DND-41 (cell line): Measurements from ENCODE around the gene FRMPD4.

Experiments
- EZH2 ChIP-seq: IDR thresholded peaks from 3 replicates; pipeline ENCODE4 v1.6.1; 2012; ENCODE audit warnings: borderline replicate concordance, low read depth, mild to moderate bottlenecking, moderate library complexity, low read length, inconsistent platforms; ENCODE audit not compliant: severe bottlenecking
- TF ChIP-seq, protein P1 (sequence below): IDR thresholded peaks from 2 replicates; pipeline ENCODE4 v1.5.1; 2012; ENCODE audit warnings: borderline replicate concordance, low read length, moderate library complexity, mild to moderate bottlenecking; ENCODE audit not compliant: poor library complexity, severe bottlenecking; ENCODE audit errors: extremely low read depth

DNA sequence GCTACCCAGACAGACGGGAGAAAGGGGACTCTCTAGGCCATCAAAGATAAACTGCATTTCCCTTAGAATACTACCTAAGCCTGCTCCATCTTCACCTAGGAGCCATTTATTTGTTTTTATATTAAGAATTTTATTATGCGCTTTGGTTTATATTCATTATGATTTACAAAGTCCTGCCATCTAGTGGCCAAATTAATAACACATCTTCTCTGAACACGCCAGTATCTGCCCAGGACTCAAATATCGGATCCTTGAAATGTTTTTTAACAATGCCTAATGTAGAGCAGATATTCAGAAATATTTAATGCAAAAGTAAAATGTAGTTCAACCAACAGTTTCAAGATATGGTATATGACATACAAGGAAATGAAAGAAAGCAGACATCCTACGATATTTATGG, 632.2 kb downstream of the FRMPD4 start:
- TF ChIP-seq, protein P1, sequence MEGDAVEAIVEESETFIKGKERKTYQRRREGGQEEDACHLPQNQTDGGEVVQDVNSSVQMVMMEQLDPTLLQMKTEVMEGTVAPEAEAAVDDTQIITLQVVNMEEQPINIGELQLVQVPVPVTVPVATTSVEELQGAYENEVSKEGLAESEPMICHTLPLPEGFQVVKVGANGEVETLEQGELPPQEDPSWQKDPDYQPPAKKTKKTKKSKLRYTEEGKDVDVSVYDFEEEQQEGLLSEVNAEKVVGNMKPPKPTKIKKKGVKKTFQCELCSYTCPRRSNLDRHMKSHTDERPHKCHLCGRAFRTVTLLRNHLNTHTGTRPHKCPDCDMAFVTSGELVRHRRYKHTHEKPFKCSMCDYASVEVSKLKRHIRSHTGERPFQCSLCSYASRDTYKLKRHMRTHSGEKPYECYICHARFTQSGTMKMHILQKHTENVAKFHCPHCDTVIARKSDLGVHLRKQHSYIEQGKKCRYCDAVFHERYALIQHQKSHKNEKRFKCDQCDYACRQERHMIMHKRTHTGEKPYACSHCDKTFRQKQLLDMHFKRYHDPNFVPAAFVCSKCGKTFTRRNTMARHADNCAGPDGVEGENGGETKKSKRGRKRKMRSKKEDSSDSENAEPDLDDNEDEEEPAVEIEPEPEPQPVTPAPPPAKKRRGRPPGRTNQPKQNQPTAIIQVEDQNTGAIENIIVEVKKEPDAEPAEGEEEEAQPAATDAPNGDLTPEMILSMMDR = peak; percentile 61
- no peak for TF ChIP-seq EZH2
